ENCODE data around the gene RAMP1.
"Not testable (repeated sequence)": the region's sequence is repeated elsewhere in the genome, so short reads cannot be mapped to it uniquely, and the experiment has no call there.

GRCh38 chr2:237951354-237951753, 91.9 kb downstream of the RAMP1 start:
- not testable (repeated sequence) for TF ChIP-seq POLR2A (IDR thresholded peaks at IDR 0.05); CTCF (IDR thresholded peaks at IDR 0.05 in 4 of 5, conservative IDR thresholded peaks at IDR 0.05 in 1 of 5)
